B cell (primary cell): ENCODE results near the gene NATD1.

Experiments
- CTCF ChIP-seq: fragments of 200-600 bp; IDR thresholded peaks from one replicate; pipeline ENCODE4 v1.8.0; 2022; ENCODE audit warnings: antibody characterized with exemption, mild to moderate bottlenecking
- EZH2 ChIP-seq: IDR thresholded peaks from 2 replicates; pipeline ENCODE4 v1.6.1; 2012; ENCODE audit warnings: borderline replicate concordance, low read depth, mild to moderate bottlenecking, moderate library complexity, low read length; ENCODE audit not compliant: insufficient read depth, poor library complexity, severe bottlenecking

GRCh38 chr17:21231533-21231932 is 21.7 kb downstream of the NATD1 start:
- TF ChIP-seq CTCF (no peak), EZH2 (no peak)
